Activated CD8-positive, alpha-beta T cell treated with anti-CD3 and anti-CD28 coated beads, Interleukin-2, amount 10 ng/mL, durations not matched to agents 7 days and 5 days (primary cell): ENCODE measurements around the gene SH2D6. TPM values are rescaled to one million over a fixed set of nuclear protein-coding genes. Genes with fewer than 3 reads are reported as not detected.

Experiments used
- ATAC-seq: fragments of 150-1000 bp; cut with Tn5 transposase; one replicate; pipeline ENCODE4 v1.10.0; 2021; ENCODE audit warnings: moderate library complexity
- CTCF ChIA-PET: fragments of 350-600 bp; sonication (Branson Sonifier 250); formaldehyde crosslinking; loops from one replicate; lab custom pipeline; 2021; ENCODE audit warnings: antibody characterized with exemption; lab: Charles Lee
- POLR2A ChIA-PET: fragments of 350-600 bp; sonication (Branson Sonifier 250); formaldehyde crosslinking; loops from one replicate; lab custom pipeline; 2021; ENCODE audit warnings: antibody characterized with exemption; lab: Charles Lee
- DNase-seq: peaks from one replicate; pipeline ENCODE4 v3.0.0-alpha.2; 2020
- H3K27ac Mint-ChIP-seq: one replicate; pipeline ENCODE4 v1.8.0; 2021; ENCODE audit warnings: mild to moderate bottlenecking, mixed read lengths
- H3K27me3 Mint-ChIP-seq: one replicate; pipeline ENCODE4 v1.8.0; 2021; ENCODE audit warnings: low read depth, mixed read lengths
- H3K36me3 Mint-ChIP-seq: one replicate; pipeline ENCODE4 v1.8.0; 2021; ENCODE audit warnings: low read depth, mixed read lengths
- H3K4me1 Mint-ChIP-seq: one replicate; pipeline ENCODE4 v1.8.0; 2021; ENCODE audit warnings: low read depth, mixed read lengths
- H3K4me3 Mint-ChIP-seq: one replicate; pipeline ENCODE4 v1.8.0; 2021; ENCODE audit warnings: mild to moderate bottlenecking, mixed read lengths
- H3K9me3 Mint-ChIP-seq: one replicate; pipeline ENCODE4 v1.8.0; 2022; ENCODE audit warnings: mixed read lengths; ENCODE audit not compliant: insufficient read depth
- total RNA-seq, 2 experiments: library from RNA; stranded (reverse); gene quantifications; one replicate each; pipeline ENCODE4 v1.2.3, GENCODE V29; 2021

The SH2D6 gene
- total RNA-seq, 2 experiments from 2014 or later, result 0.61 to 0.73 TPM

GRCh38 chr2:85399183-85399455, 19.4 kb upstream of the SH2D6 start:
- ATAC-seq (no peak), DNase-seq (no peak)
- Mint-ChIP-seq H3K9me3 (peaks cover 4% of the 10 kb centered on the region), H3K27me3 (no peaks in the 10 kb centered on the region), H3K4me1 (peaks cover 10% of the 10 kb centered on the region), H3K4me3 (no peak overlapping the region), H3K27ac (no peak overlapping the region), H3K36me3 (peaks cover 69% of the 10 kb centered on the region)
- POLR2A ChIA-PET, result no interaction called here
- CTCF ChIA-PET, result interaction anchor here (1.2 to 1.5 kb wide), 2 partner anchors 20 to 153 kb away, joined by 4 to 5 read pairs; partner anchors contain the start of gene SH2D6

- peaks cover 12% of the 10 kb centered on the region for H3K4me1 Mint-ChIP-seq
These were observed 18.5 kb upstream of the SH2D6 start for GRCh38 chr2:85400023-85400422.

GRCh38 chr2:85400541-85401463, 17.7 kb upstream of the SH2D6 start:
- Mint-ChIP-seq H3K36me3 (peaks cover 75% of the 10 kb centered on the region), H3K4me3 (no peak overlapping the region), H3K9me3 (peaks cover 4% of the 10 kb centered on the region), H3K4me1 (peaks cover 19% of the 10 kb centered on the region), H3K27ac (no peak overlapping the region), H3K27me3 (no peaks in the 10 kb centered on the region)
- POLR2A ChIA-PET, result interaction anchor here (1.2 kb wide), 1 partner anchor 73 kb away, joined by 3 read pairs; the partner anchor contains the start of gene TGOLN2
- CTCF ChIA-PET, result interaction anchor here (1.2 to 1.5 kb wide), 2 partner anchors 18 to 151 kb away, joined by 4 to 5 read pairs; partner anchors contain the start of gene SH2D6
- ATAC-seq (no peak), DNase-seq (no peak)

More at GRCh38 chr2:85400023-85400422, 18.5 kb upstream of the SH2D6 start:
- H3K36me3 Mint-ChIP-seq, result peaks cover 72% of the 10 kb centered on the region
- POLR2A ChIA-PET, result no interaction called here
- no peaks in the 10 kb centered on the region for H3K27me3 Mint-ChIP-seq
- H3K27ac Mint-ChIP-seq, result no peak overlapping the region
- ATAC-seq (no peak), DNase-seq (no peak)
- no peak overlapping the region for H3K4me3 Mint-ChIP-seq
- CTCF ChIA-PET, result interaction anchor here (1.2 to 1.5 kb wide), 2 partner anchors 19 to 152 kb away, joined by 4 to 5 read pairs; partner anchors contain the start of gene SH2D6
- peaks cover 4% of the 10 kb centered on the region for H3K9me3 Mint-ChIP-seq

GRCh38 chr2:85401464-85401805, 17.1 kb upstream of the SH2D6 start:
- Mint-ChIP-seq H3K4me1 (peaks cover 26% of the 10 kb centered on the region), H3K36me3 (peaks cover 73% of the 10 kb centered on the region), H3K9me3 (peaks cover 4% of the 10 kb centered on the region), H3K27me3 (no peaks in the 10 kb centered on the region), H3K27ac (no peak overlapping the region), H3K4me3 (no peak overlapping the region)
- DNase-seq (no peak), ATAC-seq (no peak)
- ChIA-PET CTCF (no interaction called here), POLR2A (interaction anchor here (1.2 kb wide), 1 partner anchor 74 kb away, joined by 3 read pairs; the partner anchor contains the start of gene TGOLN2)

GRCh38 chr2:85401844-85402243, 16.7 kb upstream of the SH2D6 start:
- no peak for DNase-seq
- ChIA-PET CTCF (no interaction called here), POLR2A (interaction anchor here (1.2 kb wide), 1 partner anchor 74 kb away, joined by 3 read pairs; the partner anchor contains the start of gene TGOLN2)

GRCh38 chr2:85405201-85406059, 13.1 kb upstream of the SH2D6 start:
- peaks cover 51% of the 10 kb centered on the region for H3K36me3 Mint-ChIP-seq
- H3K4me3 Mint-ChIP-seq, result peak overlapping the region; percentile 69
- peaks cover 4% of the 10 kb centered on the region for H3K9me3 Mint-ChIP-seq
- ChIA-PET POLR2A (interaction anchor here (1.0 to 2.8 kb wide), 6 partner anchors 9 to 133 kb away, joined by 3 to 8 read pairs (median 4); partner anchors contain the start of gene MAT2A), CTCF (interaction anchor here (0.6 to 4.3 kb wide), 7 partner anchors 14 to 232 kb away, joined by 3 to 31 read pairs (median 4); no protein-coding TSS in a partner anchor)
- peaks cover 58% of the 10 kb centered on the region for H3K4me1 Mint-ChIP-seq
- DNase-seq, result peak; percentile 81
- peak overlapping the region; percentile 82 for H3K27ac Mint-ChIP-seq
- no peaks in the 10 kb centered on the region for H3K27me3 Mint-ChIP-seq
- peak; percentile 77 for ATAC-seq

More at GRCh38 chr2:85401844-85402243, 16.7 kb upstream of the SH2D6 start:
- no peak for ATAC-seq
- Mint-ChIP-seq H3K4me3 (no peak overlapping the region), H3K36me3 (peaks cover 69% of the 10 kb centered on the region), H3K27ac (no peak overlapping the region), H3K27me3 (no peaks in the 10 kb centered on the region), H3K4me1 (peaks cover 29% of the 10 kb centered on the region), H3K9me3 (peaks cover 4% of the 10 kb centered on the region)

- Mint-ChIP-seq H3K36me3 (peaks cover 16% of the 10 kb centered on the region), H3K9me3 (no peaks in the 10 kb centered on the region), H3K4me1 (peaks cover 80% of the 10 kb centered on the region), H3K27ac (peak within 1 kb of the TSS; percentile 88), H3K4me3 (peak within 1 kb of the TSS; percentile 86), H3K27me3 (peaks cover 3% of the 10 kb centered on the region)
- DNase-seq, result peak; percentile 77
- ATAC-seq, result peak; percentile 55
- ChIA-PET POLR2A (interaction anchor here (0.9 to 1.9 kb wide), 4 partner anchors 10 to 129 kb away, joined by 3 to 8 read pairs (median 4); partner anchors contain the start of gene MAT2A), CTCF (no interaction called here)
These were observed 8.5 kb upstream of the SH2D6 start, which contains the start of gene CAPG for GRCh38 chr2:85409845-85410583. TSS of gene CAPG (minus strand) at chr2:85410366. CDS start at chr2:85402145, 8,221 bp downstream.

- peaks cover 80% of the 10 kb centered on the region for H3K4me1 Mint-ChIP-seq
- ChIA-PET CTCF (no interaction called here), POLR2A (interaction anchor here (0.7 to 5.0 kb wide), 4 partner anchors 9 to 184 kb away, joined by 3 to 19 read pairs (median 3); partner anchors contain the start of gene MAT2A)
- DNase-seq, result no peak
- H3K36me3 Mint-ChIP-seq, result peaks cover 10% of the 10 kb centered on the region
- H3K27me3 Mint-ChIP-seq, result peaks cover 3% of the 10 kb centered on the region
- peak overlapping the region; percentile 86 for H3K4me3 Mint-ChIP-seq
- H3K9me3 Mint-ChIP-seq, result no peaks in the 10 kb centered on the region
- peak overlapping the region; percentile 88 for H3K27ac Mint-ChIP-seq
- no peak for ATAC-seq
These were observed 7.7 kb upstream of the SH2D6 start for GRCh38 chr2:85410584-85411404.

GRCh38 chr2:85411405-85411748, 7.1 kb upstream of the SH2D6 start:
- H3K4me1 Mint-ChIP-seq, result peaks cover 74% of the 10 kb centered on the region
- no peak overlapping the region for H3K4me3 Mint-ChIP-seq
- no peak for DNase-seq

More at GRCh38 chr2:85411405-85411748, 7.1 kb upstream of the SH2D6 start:
- Mint-ChIP-seq H3K27ac (peak overlapping the region; percentile 32), H3K36me3 (peaks cover 8% of the 10 kb centered on the region), H3K27me3 (peaks cover 3% of the 10 kb centered on the region), H3K9me3 (no peaks in the 10 kb centered on the region)
- CTCF ChIA-PET, result interaction anchor here (3.4 kb wide), 1 partner anchor 141 kb away, joined by 14 read pairs; no protein-coding TSS in a partner anchor
- POLR2A ChIA-PET, result interaction anchor here (0.7 to 5.0 kb wide), 3 partner anchors 8 to 127 kb away, joined by 3 to 19 read pairs (median 3); partner anchors contain the start of gene MAT2A
- ATAC-seq, result no peak
